Occipital lobe (tissue), 2 donors: Measurements from ENCODE around the gene FBXO2. TPM values are rescaled to one million over a fixed set of nuclear protein-coding genes. Genes with fewer than 3 reads are reported as not detected.
A peak's percentile ranks its signal among the peaks of the same experiment; 100 is the strongest.

Experiments
- DNase-seq: peaks from one replicate; lab custom pipeline; 2025; lab: John Stamatoyannopoulos, UW
- total RNA-seq: library from RNA; depleted of rRNA; stranded (reverse); fragments of >200 nt; gene quantifications from one replicate; pipeline ENCODE4 v1.2.3, GENCODE V29; 2014

Gene FBXO2
- total RNA-seq: 2.7 TPM

- peak; percentile 62 for DNase-seq
Measured at GRCh38 chr1:11654137-11654938, at the start of gene FBXO2, which contains the start of gene FBXO44. FBXO2 (minus strand) TSS chr1:11654429; CDS start chr1:11654340, 89 bp downstream. FBXO44 (plus strand) TSS chr1:11654877; CDS start chr1:11655836, 959 bp downstream.

GRCh38 chr1:11703357-11704193 is 49.3 kb upstream of the FBXO2 start:
- no peak for DNase-seq

GRCh38 chr1:11701981-11702803 is 48.0 kb upstream of the FBXO2 start:
- DNase-seq: no peak

- peak; percentile 68 for DNase-seq
Measured at GRCh38 chr1:11701551-11701961, 47.3 kb upstream of the FBXO2 start.

- DNase-seq: no peak
Measured at GRCh38 chr1:11700601-11701467, 46.6 kb upstream of the FBXO2 start.

- no peak for DNase-seq
Measured at GRCh38 chr1:11697893-11698210, 43.6 kb upstream of the FBXO2 start.

- no peak for DNase-seq
Measured at GRCh38 chr1:11697188-11697892, 43.1 kb upstream of the FBXO2 start.

GRCh38 chr1:11695861-11696260 is 41.6 kb upstream of the FBXO2 start:
- no peak for DNase-seq

GRCh38 chr1:11693917-11694316 is 39.7 kb upstream of the FBXO2 start:
- no peak for DNase-seq

- DNase-seq: no peak
Measured at GRCh38 chr1:11693024-11693590, 38.9 kb upstream of the FBXO2 start.

GRCh38 chr1:11691928-11692711 is 37.9 kb upstream of the FBXO2 start:
- no peak for DNase-seq

GRCh38 chr1:11691302-11691914 is 37.2 kb upstream of the FBXO2 start, which contains the start of gene DRAXIN:
DRAXIN (plus strand) TSS chr1:11691710; CDS start chr1:11706259, 14,549 bp downstream.
- no peak for DNase-seq

- DNase-seq: no peak
Measured at GRCh38 chr1:11690397-11691301, 36.4 kb upstream of the FBXO2 start.

GRCh38 chr1:11688506-11688905 is 34.3 kb upstream of the FBXO2 start:
- DNase-seq: no peak

GRCh38 chr1:11685210-11685752 is 31.1 kb upstream of the FBXO2 start:
- no peak for DNase-seq

- DNase-seq: no peak
Measured at GRCh38 chr1:11684070-11684469, 29.8 kb upstream of the FBXO2 start.

GRCh38 chr1:11682799-11683198 is 28.6 kb upstream of the FBXO2 start:
- DNase-seq: no peak
